CD4-positive, CD25-positive, alpha-beta regulatory T cell (primary cell): ENCODE measurements around the gene ADCY6. TPM values are rescaled to one million over a fixed set of nuclear protein-coding genes. Genes with fewer than 3 reads are reported as not detected.

ENCODE experiments used
- ATAC-seq, 2 donors: fragments of 150-1000 bp; cut with Tn5 transposase; one replicate each; pipeline ENCODE4 v1.10.0; 2021; ENCODE audit warnings: low read depth in 2 of 2, moderate number of reproducible peaks in 2 of 2, moderate library complexity in 1 of 2
- DNase-seq, 3 donors: peaks; one replicate each; pipeline versions ENCODE4 v3.0.0 to v3.0.0-alpha.2; 2012 to 2022; ENCODE audit warnings: mixed read lengths in 1 of 3
- H3K27ac ChIP-seq: one replicate; pipeline ENCODE4 v1.7.0; 2013; ENCODE audit warnings: mild to moderate bottlenecking, low read length; ENCODE audit not compliant: insufficient read depth, poor library complexity, severe bottlenecking
- H3K27me3 ChIP-seq: one replicate; pipeline ENCODE4 v1.7.0; 2013; ENCODE audit warnings: low read length; ENCODE audit not compliant: control insufficient read depth, insufficient read depth
- H3K36me3 ChIP-seq: one replicate; pipeline ENCODE4 v1.7.0; 2013; ENCODE audit warnings: mild to moderate bottlenecking, low read length, moderate library complexity; ENCODE audit not compliant: control insufficient read depth, insufficient read depth
- H3K4me1 ChIP-seq: 2 replicates; pipeline ENCODE4 v1.7.0; 2013; ENCODE audit warnings: mild to moderate bottlenecking, low read length; ENCODE audit not compliant: insufficient read depth, control insufficient read depth, poor library complexity, severe bottlenecking
- H3K4me3 ChIP-seq: one replicate; pipeline ENCODE4 v1.7.0; 2013; ENCODE audit warnings: low read depth, mild to moderate bottlenecking, low read length, moderate library complexity
- H3K9me3 ChIP-seq, 2 experiments: 1 replicate in 1 of 2; 2 replicates in 1 of 2; pipeline ENCODE4 v1.7.0; 2013; ENCODE audit warnings: low read length in 2 of 2, mild to moderate bottlenecking in 1 of 2, moderate library complexity in 1 of 2; ENCODE audit not compliant: control insufficient read depth in 2 of 2
- H3K27ac Mint-ChIP-seq, 3 donors: one replicate each; pipeline ENCODE4 v1.8.0; 2020 to 2022; ENCODE audit warnings: mild to moderate bottlenecking in 3 of 3, mixed read lengths in 3 of 3, moderate library complexity in 2 of 3
- H3K27me3 Mint-ChIP-seq: one replicate; pipeline ENCODE4 v1.8.0; 2022; ENCODE audit warnings: mild to moderate bottlenecking, mixed read lengths
- H3K36me3 Mint-ChIP-seq: one replicate; pipeline ENCODE4 v1.8.0; 2020; ENCODE audit warnings: mixed read lengths
- H3K4me1 Mint-ChIP-seq, 4 donors: one replicate each; pipeline ENCODE4 v1.8.0; 2020 to 2022; ENCODE audit warnings: mixed read lengths in 4 of 4, mild to moderate bottlenecking in 1 of 4
- H3K4me3 Mint-ChIP-seq, 4 donors: one replicate each; pipeline ENCODE4 v1.8.0; 2020 to 2022; ENCODE audit warnings: mild to moderate bottlenecking in 4 of 4, mixed read lengths in 4 of 4, moderate library complexity in 3 of 4
- H3K9me3 Mint-ChIP-seq, 7 donors: one replicate each; pipeline ENCODE4 v1.8.0; 2020 to 2022; ENCODE audit warnings: mixed read lengths in 7 of 7, mild to moderate bottlenecking in 3 of 7, moderate library complexity in 2 of 7
- polyA plus RNA-seq, 4 donors: library from polyadenylated mRNA; unstranded; fragments of 300-500 nt; fragmentation: Illumina TruSeq; gene quantifications; one replicate each; pipeline ENCODE4 v1.2.3, GENCODE V29; 2021
- total RNA-seq: library from RNA; stranded (reverse); gene quantifications from one replicate; pipeline ENCODE4 v1.2.3, GENCODE V29; 2022

Gene ADCY6
- total RNA-seq (0.12 TPM), polyA plus RNA-seq (not detected)

GRCh38 chr12:48788854-48789775, at the start of gene ADCY6:
ADCY6 (minus strand) TSS chr12:48789089; CDS start chr12:48783434, 5,655 bp downstream.
- H3K4me3 ChIP-seq: no peak within 1 kb of the TSS
- peak within 1 kb of the TSS; percentile 34 to 66 (median 58) for H3K4me3 Mint-ChIP-seq
- H3K27ac ChIP-seq: no peak within 1 kb of the TSS
- H3K36me3 Mint-ChIP-seq: no peaks in the 10 kb centered on the region
- ATAC-seq (no peak), DNase-seq (no peak)
- peaks cover 57% of the 10 kb centered on the region for H3K27me3 Mint-ChIP-seq
- H3K4me1 ChIP-seq: peaks cover 13% of the 10 kb centered on the region
- H3K9me3 ChIP-seq: no peaks in the 10 kb centered on the region
- H3K9me3 Mint-ChIP-seq: no peaks in the 10 kb centered on the region
- H3K4me1 Mint-ChIP-seq: peaks cover 0 to 18% (median 0%) of the 10 kb centered on the region in 4 donors
- H3K27me3 ChIP-seq: peaks cover 6% of the 10 kb centered on the region
- H3K36me3 ChIP-seq: no peaks in the 10 kb centered on the region
- H3K27ac Mint-ChIP-seq: peak within 1 kb of the TSS in 1 of 3 donors; percentile 76

- H3K4me1 Mint-ChIP-seq: peaks cover 0 to 6% (median 0%) of the 10 kb centered on the region in 4 donors
- ATAC-seq (no peak), DNase-seq (no peak)
- no peak overlapping the region for H3K27ac ChIP-seq
- no peak overlapping the region for H3K4me3 Mint-ChIP-seq
- H3K27me3 ChIP-seq: no peaks in the 10 kb centered on the region
- H3K36me3 ChIP-seq: peaks cover 71% of the 10 kb centered on the region
- H3K4me3 ChIP-seq: no peak overlapping the region
- no peaks in the 10 kb centered on the region for H3K9me3 ChIP-seq
- no peaks in the 10 kb centered on the region for H3K9me3 Mint-ChIP-seq
- H3K27ac Mint-ChIP-seq: no peak overlapping the region
- no peaks in the 10 kb centered on the region for H3K4me1 ChIP-seq
- no peaks in the 10 kb centered on the region for H3K27me3 Mint-ChIP-seq
- peaks cover 42% of the 10 kb centered on the region for H3K36me3 Mint-ChIP-seq
These were observed 49.2 kb upstream of the ADCY6 start for GRCh38 chr12:48838048-48838447.

GRCh38 chr12:48832321-48833060, 43.6 kb upstream of the ADCY6 start:
- Histone ChIP-seq H3K9me3 (no peaks in the 10 kb centered on the region), H3K27ac (no peak overlapping the region), H3K4me3 (no peak overlapping the region), H3K27me3 (no peaks in the 10 kb centered on the region), H3K4me1 (no peaks in the 10 kb centered on the region), H3K36me3 (peaks cover 92% of the 10 kb centered on the region)
- ATAC-seq (no peak), DNase-seq (no peak)
- Mint-ChIP-seq H3K4me3 (peak overlapping the region in 1 of 4 donors; percentile 51), H3K4me1 (peaks cover 0 to 14% (median 5%) of the 10 kb centered on the region in 4 donors), H3K27me3 (no peaks in the 10 kb centered on the region), H3K9me3 (no peaks in the 10 kb centered on the region), H3K36me3 (peaks cover 51% of the 10 kb centered on the region), H3K27ac (no peak overlapping the region)

- ATAC-seq (no peak), DNase-seq (no peak)
- peaks cover 40% of the 10 kb centered on the region for H3K36me3 Mint-ChIP-seq
- H3K9me3 Mint-ChIP-seq: no peaks in the 10 kb centered on the region
- no peaks in the 10 kb centered on the region for H3K27me3 ChIP-seq
- no peaks in the 10 kb centered on the region for H3K9me3 ChIP-seq
- H3K36me3 ChIP-seq: peaks cover 79% of the 10 kb centered on the region
- no peaks in the 10 kb centered on the region for H3K27me3 Mint-ChIP-seq
- H3K27ac ChIP-seq: no peak overlapping the region
- H3K27ac Mint-ChIP-seq: no peak overlapping the region
- no peak overlapping the region for H3K4me3 ChIP-seq
- H3K4me1 Mint-ChIP-seq: peaks cover 0 to 14% (median 5%) of the 10 kb centered on the region in 4 donors
- H3K4me3 Mint-ChIP-seq: no peak overlapping the region
- H3K4me1 ChIP-seq: no peaks in the 10 kb centered on the region
These were observed 42.4 kb upstream of the ADCY6 start for GRCh38 chr12:48831257-48831656.

- Histone ChIP-seq H3K4me1 (no peaks in the 10 kb centered on the region), H3K27me3 (no peaks in the 10 kb centered on the region), H3K36me3 (peaks cover 61% of the 10 kb centered on the region), H3K27ac (no peak overlapping the region), H3K4me3 (no peak overlapping the region), H3K9me3 (no peaks in the 10 kb centered on the region)
- no peaks in the 10 kb centered on the region for H3K9me3 Mint-ChIP-seq
- peaks cover 33% of the 10 kb centered on the region for H3K36me3 Mint-ChIP-seq
- DNase-seq: no peak
- no peak overlapping the region for H3K4me3 Mint-ChIP-seq
- no peaks in the 10 kb centered on the region for H3K27me3 Mint-ChIP-seq
- no peak for ATAC-seq
- peaks cover 0 to 13% (median 8%) of the 10 kb centered on the region in 4 donors for H3K4me1 Mint-ChIP-seq
- H3K27ac Mint-ChIP-seq: no peak overlapping the region
These were observed 40.1 kb upstream of the ADCY6 start for GRCh38 chr12:48828841-48829575.

GRCh38 chr12:48828293-48828692, 39.4 kb upstream of the ADCY6 start:
- ATAC-seq (no peak), DNase-seq (no peak)
- Histone ChIP-seq H3K4me3 (no peak overlapping the region), H3K27me3 (no peaks in the 10 kb centered on the region), H3K27ac (no peak overlapping the region), H3K4me1 (peaks cover 3% of the 10 kb centered on the region), H3K9me3 (no peaks in the 10 kb centered on the region), H3K36me3 (peaks cover 54% of the 10 kb centered on the region)
- no peaks in the 10 kb centered on the region for H3K9me3 Mint-ChIP-seq
- H3K4me3 Mint-ChIP-seq: no peak overlapping the region
- peaks cover 0 to 13% (median 8%) of the 10 kb centered on the region in 4 donors for H3K4me1 Mint-ChIP-seq
- no peaks in the 10 kb centered on the region for H3K27me3 Mint-ChIP-seq
- no peak overlapping the region for H3K27ac Mint-ChIP-seq
- peaks cover 28% of the 10 kb centered on the region for H3K36me3 Mint-ChIP-seq

- Mint-ChIP-seq H3K4me3 (no peak overlapping the region), H3K4me1 (peaks cover 0 to 13% (median 8%) of the 10 kb centered on the region in 4 donors), H3K27ac (no peak overlapping the region)
These were observed 38.7 kb upstream of the ADCY6 start for GRCh38 chr12:48827513-48828096.

More at GRCh38 chr12:48827513-48828096, 38.7 kb upstream of the ADCY6 start:
- DNase-seq (no peak), ATAC-seq (no peak)
- no peaks in the 10 kb centered on the region for H3K9me3 ChIP-seq
- peaks cover 25% of the 10 kb centered on the region for H3K36me3 Mint-ChIP-seq
- no peaks in the 10 kb centered on the region for H3K27me3 ChIP-seq
- H3K9me3 Mint-ChIP-seq: no peaks in the 10 kb centered on the region
- H3K27ac ChIP-seq: no peak overlapping the region
- no peak overlapping the region for H3K4me3 ChIP-seq
- peaks cover 3% of the 10 kb centered on the region for H3K4me1 ChIP-seq
- no peaks in the 10 kb centered on the region for H3K27me3 Mint-ChIP-seq
- peaks cover 47% of the 10 kb centered on the region for H3K36me3 ChIP-seq
